Calu3 (cell line): ENCODE data around the gene SNX32. TPM values are rescaled to one million over a fixed set of nuclear protein-coding genes. Genes with fewer than 3 reads are reported as not detected.
A peak's percentile ranks its signal among the peaks of the same experiment; 100 is the strongest.

Source experiments
- BruUV-seq: library from RNA; stranded (reverse); fragments of 400-500 nt; replicated peaks from 2 replicates; lab custom pipeline; 2021; lab: Mats Ljungman, UMichigan
- CTCF ChIA-PET: fragments of 300-600 bp; sonication (Branson Sonifier 250); formaldehyde crosslinking; loops from one replicate; lab custom pipeline; 2022; ENCODE audit warnings: antibody characterized with exemption; lab: Charles Lee
- DNase-seq: peaks from one replicate; pipeline ENCODE4 v3.0.0; 2022
- H3K27ac Mint-ChIP-seq: one replicate; pipeline ENCODE4 v1.8.0; 2022; ENCODE audit warnings: mixed read lengths; ENCODE audit not compliant: unreplicated experiment
- H3K27me3 Mint-ChIP-seq: one replicate; pipeline ENCODE4 v1.8.0; 2022; ENCODE audit warnings: mixed read lengths; ENCODE audit not compliant: unreplicated experiment
- H3K36me3 Mint-ChIP-seq: one replicate; pipeline ENCODE4 v1.8.0; 2022; ENCODE audit warnings: mild to moderate bottlenecking, moderate library complexity, mixed read lengths; ENCODE audit not compliant: insufficient read depth, unreplicated experiment
- H3K4me1 Mint-ChIP-seq: one replicate; pipeline ENCODE4 v1.8.0; 2022; ENCODE audit warnings: mild to moderate bottlenecking, low read depth, mixed read lengths; ENCODE audit not compliant: unreplicated experiment
- H3K4me3 Mint-ChIP-seq: one replicate; pipeline ENCODE4 v1.8.0; 2022; ENCODE audit warnings: mild to moderate bottlenecking, low read depth, moderate library complexity, mixed read lengths; ENCODE audit not compliant: unreplicated experiment
- H3K9me3 Mint-ChIP-seq: one replicate; pipeline ENCODE4 v1.8.0; 2022; ENCODE audit warnings: low read depth, mixed read lengths; ENCODE audit not compliant: unreplicated experiment
- intact Hi-C: fragments of 100-400 bp; cut with micrococcal nuclease; formaldehyde crosslinking; loops from one replicate; pipeline ENCODE4 v1.10.0; 2022; ENCODE audit not compliant: unreplicated experiment
- total RNA-seq: library from RNA; stranded (reverse); gene quantifications from 2 replicates; pipeline ENCODE4 v1.2.3, GENCODE V29; 2022
- TF ChIP-seq, protein P1 (sequence below): fragments of 200-600 bp; IDR thresholded peaks from one replicate; pipeline ENCODE4 v1.8.0; 2022; ENCODE audit warnings: antibody characterized with exemption; ENCODE audit not compliant: unreplicated experiment

SNX32 gene
- total RNA-seq, 1 experiment from 2014 or later: not detected

DNA sequence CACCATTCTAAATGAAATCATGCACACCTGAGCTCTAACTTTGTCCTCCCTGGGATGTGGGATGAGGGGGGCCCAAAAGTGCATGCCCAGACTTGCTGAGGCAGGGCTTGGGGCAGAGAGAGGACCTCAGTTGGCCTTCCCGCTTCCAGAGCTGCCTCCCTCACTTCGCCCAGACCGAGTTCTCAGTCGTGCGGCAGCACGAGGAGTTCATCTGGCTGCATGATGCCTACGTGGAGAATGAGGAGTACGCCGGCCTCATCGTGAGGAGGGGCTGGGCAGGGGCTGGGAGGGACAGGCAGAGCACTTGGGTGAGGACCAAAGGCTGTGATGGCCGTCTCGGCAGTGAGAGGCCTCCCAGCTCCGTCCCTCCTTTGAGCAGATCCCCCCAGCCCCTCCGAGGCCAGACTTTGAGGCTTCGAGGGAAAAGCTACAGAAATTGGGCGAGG is 16.0 kb downstream of the SNX32 start:
- Mint-ChIP-seq H3K27me3 (no peaks in the 10 kb centered on the region), H3K36me3 (peaks cover 73% of the 10 kb centered on the region)
- BruUV-seq: no TSS peak

GRCh38 chr11:65850217-65851082 is 16.7 kb downstream of the SNX32 start:
- H3K36me3 Mint-ChIP-seq: peaks cover 80% of the 10 kb centered on the region

More for the DNA sequence above, 16.0 kb downstream of the SNX32 start:
- no peak overlapping the region for H3K27ac Mint-ChIP-seq
- TF ChIP-seq, protein P1, sequence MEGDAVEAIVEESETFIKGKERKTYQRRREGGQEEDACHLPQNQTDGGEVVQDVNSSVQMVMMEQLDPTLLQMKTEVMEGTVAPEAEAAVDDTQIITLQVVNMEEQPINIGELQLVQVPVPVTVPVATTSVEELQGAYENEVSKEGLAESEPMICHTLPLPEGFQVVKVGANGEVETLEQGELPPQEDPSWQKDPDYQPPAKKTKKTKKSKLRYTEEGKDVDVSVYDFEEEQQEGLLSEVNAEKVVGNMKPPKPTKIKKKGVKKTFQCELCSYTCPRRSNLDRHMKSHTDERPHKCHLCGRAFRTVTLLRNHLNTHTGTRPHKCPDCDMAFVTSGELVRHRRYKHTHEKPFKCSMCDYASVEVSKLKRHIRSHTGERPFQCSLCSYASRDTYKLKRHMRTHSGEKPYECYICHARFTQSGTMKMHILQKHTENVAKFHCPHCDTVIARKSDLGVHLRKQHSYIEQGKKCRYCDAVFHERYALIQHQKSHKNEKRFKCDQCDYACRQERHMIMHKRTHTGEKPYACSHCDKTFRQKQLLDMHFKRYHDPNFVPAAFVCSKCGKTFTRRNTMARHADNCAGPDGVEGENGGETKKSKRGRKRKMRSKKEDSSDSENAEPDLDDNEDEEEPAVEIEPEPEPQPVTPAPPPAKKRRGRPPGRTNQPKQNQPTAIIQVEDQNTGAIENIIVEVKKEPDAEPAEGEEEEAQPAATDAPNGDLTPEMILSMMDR: no peak
- DNase-seq: no peak
- CTCF ChIA-PET: interaction anchor here (2.3 kb wide), 1 partner anchor 10 kb away, joined by 6 read pairs; the partner anchor contains the start of gene MUS81
- no peaks in the 10 kb centered on the region for H3K9me3 Mint-ChIP-seq
- H3K4me3 Mint-ChIP-seq: no peak overlapping the region
- peaks cover 15% of the 10 kb centered on the region for H3K4me1 Mint-ChIP-seq
- intact Hi-C loops: no loop called here

GRCh38 chr11:65851083-65851579 is 17.4 kb downstream of the SNX32 start:
- no peak overlapping the region for H3K4me3 Mint-ChIP-seq
- H3K4me1 Mint-ChIP-seq: peaks cover 23% of the 10 kb centered on the region
- H3K27me3 Mint-ChIP-seq: no peaks in the 10 kb centered on the region
- no TSS peak for BruUV-seq
- TF ChIP-seq, protein P1: peak; percentile 27
- DNase-seq: no peak
- no peaks in the 10 kb centered on the region for H3K9me3 Mint-ChIP-seq
- H3K27ac Mint-ChIP-seq: no peak overlapping the region
- intact Hi-C loops: no loop called here
- H3K36me3 Mint-ChIP-seq: peaks cover 84% of the 10 kb centered on the region
- CTCF ChIA-PET: interaction anchor here (0.7 kb wide), 1 partner anchor 71 kb away, joined by 3 read pairs; no protein-coding TSS in a partner anchor

More at GRCh38 chr11:65850217-65851082, 16.7 kb downstream of the SNX32 start:
- H3K27me3 Mint-ChIP-seq: no peaks in the 10 kb centered on the region
- no peaks in the 10 kb centered on the region for H3K9me3 Mint-ChIP-seq
- DNase-seq: no peak
- BruUV-seq: no TSS peak
- intact Hi-C loops: no loop called here
- CTCF ChIA-PET: interaction anchor here (2.3 kb wide), 1 partner anchor 9 kb away, joined by 6 read pairs; the partner anchor contains the start of gene MUS81
- H3K4me3 Mint-ChIP-seq: no peak overlapping the region
- TF ChIP-seq, protein P1: no peak
- peaks cover 20% of the 10 kb centered on the region for H3K4me1 Mint-ChIP-seq
- no peak overlapping the region for H3K27ac Mint-ChIP-seq

DNA sequence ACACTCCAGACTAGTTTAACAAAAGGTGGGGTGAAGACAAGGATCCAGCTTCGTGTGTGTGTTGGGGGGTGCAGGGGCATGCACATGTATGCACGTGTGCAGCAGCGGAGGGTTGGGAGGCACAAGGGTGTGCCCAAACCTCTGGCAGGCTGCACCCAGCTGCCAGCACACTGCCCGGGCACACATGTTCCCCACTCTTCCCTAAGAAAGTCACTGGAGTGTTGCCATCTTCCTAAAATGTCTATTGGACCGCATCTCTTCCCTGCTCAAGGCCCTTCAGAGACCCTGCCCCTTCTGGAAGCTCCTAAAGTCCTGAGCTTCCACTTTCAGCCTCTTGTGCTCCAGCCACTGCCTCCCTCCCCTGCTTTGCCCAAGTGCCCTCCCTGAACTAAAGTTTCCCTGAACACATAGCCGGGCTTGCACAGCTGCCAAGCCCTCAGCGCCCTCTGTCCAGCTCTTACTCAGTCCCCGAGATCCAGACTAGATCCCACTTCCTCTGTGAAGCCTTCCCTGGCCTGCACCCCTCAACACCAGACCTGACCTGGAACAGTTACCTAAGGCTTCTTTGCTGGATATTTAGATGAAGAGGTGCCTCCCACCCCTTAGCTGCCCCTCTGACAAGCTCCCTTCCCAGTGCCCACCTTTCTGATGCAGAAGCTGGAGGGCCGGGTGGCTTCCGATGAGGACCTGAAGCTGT is 18.2 kb downstream of the SNX32 start:
- no peak for DNase-seq
- Mint-ChIP-seq H3K27ac (peak overlapping the region; percentile 79), H3K36me3 (peaks cover 88% of the 10 kb centered on the region), H3K4me3 (no peak overlapping the region), H3K9me3 (no peaks in the 10 kb centered on the region), H3K27me3 (no peaks in the 10 kb centered on the region), H3K4me1 (peaks cover 31% of the 10 kb centered on the region)
- CTCF ChIA-PET: interaction anchor here (0.6 to 0.7 kb wide), 2 partner anchors 47 to 72 kb away, joined by 3 to 4 read pairs; no protein-coding TSS in a partner anchor
- BruUV-seq: no TSS peak
- TF ChIP-seq, protein P1: no peak
- intact Hi-C loops: no loop called here
